CD14-positive monocyte (primary cell): ENCODE results near the gene IGF2. TPM values are rescaled to one million over a fixed set of nuclear protein-coding genes. Genes with fewer than 3 reads are reported as not detected.

Experiments
- DNase-seq, 3 donors: peaks; one replicate each; pipeline ENCODE4 v3.0.0-alpha.2; 2011 to 2022
- H2AFZ ChIP-seq: 2 replicates; pipeline ENCODE4 v1.6.0; 2012; ENCODE audit warnings: mild to moderate bottlenecking, low read depth, low read length, inconsistent platforms; ENCODE audit not compliant: insufficient read depth, poor library complexity, severe bottlenecking
- H3K27ac ChIP-seq, 2 donors: 1 replicate in 1 of 2; 2 replicates in 1 of 2; pipeline ENCODE4 v1.5.1; 2012 to 2013; ENCODE audit warnings: low read length in 2 of 2, control low read depth in 1 of 2, inconsistent platforms in 1 of 2, low read depth in 1 of 2, mild to moderate bottlenecking in 1 of 2
- H3K27me3 ChIP-seq, 2 donors: one replicate each; pipeline versions ENCODE4 v1.6.0 to v1.6.1; 2011 to 2013; ENCODE audit warnings: low read length in 2 of 2; ENCODE audit not compliant: control insufficient read depth in 2 of 2, insufficient read depth in 2 of 2
- H3K36me3 ChIP-seq, 2 donors: replicated peaks in 1 of 2; 1 replicate in 1 of 2; 2 replicates in 1 of 2; pipeline versions ENCODE4 v1.5.1 to v1.6.1; 2012 to 2013; ENCODE audit warnings: low read length in 2 of 2, control low read depth in 1 of 2, inconsistent platforms in 1 of 2, mild to moderate bottlenecking in 1 of 2; ENCODE audit not compliant: insufficient read depth in 2 of 2, control insufficient read depth in 1 of 2
- H3K4me1 ChIP-seq, 2 donors: 1 replicate in 1 of 2; 2 replicates in 1 of 2; pipeline versions ENCODE4 v1.5.1 to v1.6.1; 2012 to 2013; ENCODE audit warnings: low read length in 2 of 2, control low read depth in 1 of 2, inconsistent platforms in 1 of 2, mild to moderate bottlenecking in 1 of 2, moderate library complexity in 1 of 2; ENCODE audit not compliant: insufficient read depth in 2 of 2, control insufficient read depth in 1 of 2
- H3K4me2 ChIP-seq: replicated peaks from 2 replicates; pipeline ENCODE3; 2012; ENCODE audit warnings: low read length, moderate library complexity, mild to moderate bottlenecking; ENCODE audit not compliant: poor library complexity, severe bottlenecking; ENCODE audit errors: extremely low read depth
- H3K4me3 ChIP-seq, 3 experiments: fragments of 200-600 bp in 1 of 3; sonication (generic) in 1 of 3; replicated peaks in 1 of 3; 1 replicate in 2 of 3; 2 replicates in 1 of 3; pipeline ENCODE4 v1.5.1; 2011 to 2013; ENCODE audit warnings: low read length in 3 of 3, mild to moderate bottlenecking in 3 of 3, control low read depth in 2 of 3, low read depth in 2 of 3, inconsistent platforms in 1 of 3, moderate library complexity in 1 of 3
- H3K79me2 ChIP-seq: 2 replicates; pipeline ENCODE4 v1.6.0; 2012; ENCODE audit warnings: mild to moderate bottlenecking, control low read depth, inconsistent platforms, low read length, moderate library complexity; ENCODE audit not compliant: insufficient read depth
- H3K9ac ChIP-seq: 2 replicates; pipeline ENCODE4 v1.6.0; 2017; ENCODE audit warnings: low read length, mild to moderate bottlenecking; ENCODE audit not compliant: insufficient read depth, poor library complexity, severe bottlenecking
- H3K9me3 ChIP-seq, 2 donors: replicated peaks in 1 of 2; 1 replicate in 1 of 2; 2 replicates in 1 of 2; pipeline versions ENCODE4 v1.5.1 to v1.6.1; 2012 to 2013; ENCODE audit warnings: low read length in 2 of 2, control low read depth in 1 of 2; ENCODE audit not compliant: control insufficient read depth in 1 of 2, insufficient read depth in 1 of 2
- H4K20me1 ChIP-seq: 2 replicates; pipeline ENCODE4 v1.6.0; 2012; ENCODE audit warnings: mild to moderate bottlenecking, low read length, control low read depth, moderate library complexity; ENCODE audit not compliant: insufficient read depth
- H3K27ac Mint-ChIP-seq, 7 donors: one replicate each; pipeline ENCODE4 v1.8.0; 2020; ENCODE audit warnings: mild to moderate bottlenecking in 7 of 7, mixed read lengths in 7 of 7, moderate library complexity in 6 of 7, inconsistent platforms in 2 of 7
- H3K27me3 Mint-ChIP-seq, 3 donors: one replicate each; pipeline ENCODE4 v1.8.0; 2021 to 2022; ENCODE audit warnings: low read depth in 3 of 3, mild to moderate bottlenecking in 3 of 3, mixed read lengths in 3 of 3, moderate library complexity in 3 of 3, inconsistent platforms in 1 of 3
- H3K36me3 Mint-ChIP-seq, 2 donors: one replicate each; pipeline ENCODE4 v1.8.0; 2020; ENCODE audit warnings: mixed read lengths in 2 of 2, inconsistent platforms in 1 of 2, mild to moderate bottlenecking in 1 of 2
- H3K4me1 Mint-ChIP-seq: one replicate; pipeline ENCODE4 v1.8.0; 2020; ENCODE audit warnings: mild to moderate bottlenecking, mixed read lengths
- H3K4me3 Mint-ChIP-seq, 2 donors: one replicate each; pipeline ENCODE4 v1.8.0; 2020; ENCODE audit warnings: mild to moderate bottlenecking in 2 of 2, mixed read lengths in 2 of 2, moderate library complexity in 1 of 2
- H3K9me3 Mint-ChIP-seq, 7 donors: one replicate each; pipeline ENCODE4 v1.8.0; 2020 to 2022; ENCODE audit warnings: mixed read lengths in 7 of 7, mild to moderate bottlenecking in 6 of 7, moderate library complexity in 6 of 7, inconsistent platforms in 2 of 7
- whole genome bisulfite sequencing: methylation state at CpG from one replicate; pipeline ENCODE4 v1.1.5; 2013; ENCODE audit warnings: missing lambda C conversion rate; ENCODE audit not compliant: insufficient coverage; 5-methylcytosine and 5-hydroxymethylcytosine counted together
- intact Hi-C, 2 donors: fragments of 100-400 bp; cut with micrococcal nuclease; formaldehyde crosslinking; loops; one replicate each; pipeline versions ENCODE4 v1.15.0 to v1.15.1; 2023
- polyA plus RNA-seq, 3 donors: library from polyadenylated mRNA; depleted of rRNA in 1 of 3; unstranded in 2 of 3; stranded (reverse) in 1 of 3; fragments of 300-500 nt in 2 of 3; fragments of >200 nt in 1 of 3; fragmentation: Illumina TruSeq in 2 of 3; gene quantifications; 1 replicate in 2 of 3; 2 replicates in 1 of 3; pipeline ENCODE4 v1.2.3, GENCODE V29; 2012 to 2021
- TF ChIP-seq, protein P1 (sequence below): fragments of 200-600 bp; IDR thresholded peaks from one replicate; pipeline ENCODE4 v1.8.0; 2022; ENCODE audit warnings: antibody characterized with exemption, mild to moderate bottlenecking

The IGF2 gene
- polyA plus RNA-seq, 3 donors: not detected

DNA sequence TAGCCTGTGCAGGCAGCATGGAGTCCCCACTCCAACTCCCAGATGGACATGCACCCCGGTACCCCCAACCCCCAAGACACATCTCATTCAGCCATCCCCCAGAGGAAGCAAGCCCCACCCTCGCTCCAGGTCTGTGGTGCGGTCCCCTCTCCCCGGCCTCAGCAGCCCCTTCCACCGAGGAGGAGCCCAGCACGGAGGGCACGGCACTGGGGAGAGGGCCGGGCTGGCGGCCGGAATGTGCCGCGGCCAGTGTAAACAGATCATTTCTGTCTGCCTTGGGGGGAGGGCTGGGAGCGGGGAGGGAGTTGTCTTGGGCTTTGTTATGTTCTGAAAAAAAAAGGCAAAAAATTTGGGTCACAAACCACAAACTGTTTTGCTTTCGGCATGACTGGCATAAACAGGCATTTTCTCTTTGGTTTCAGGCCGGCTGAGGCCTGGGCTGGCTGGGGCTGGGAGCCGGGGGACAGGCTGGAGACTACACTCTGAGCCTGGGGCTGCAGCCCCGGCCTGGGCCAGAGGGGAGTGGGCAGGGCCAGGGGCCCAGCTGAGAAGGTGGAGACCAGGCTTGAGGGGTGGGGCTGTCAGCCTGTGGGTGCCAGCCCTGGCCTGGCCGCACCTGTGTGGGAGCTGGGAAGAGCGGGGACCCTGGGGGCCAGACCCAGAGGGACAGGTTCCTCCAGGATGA is 16.8 kb downstream of the IGF2 start:
- no peak overlapping the region for H3K4me2 ChIP-seq
- H3K9me3 ChIP-seq: no peaks in the 10 kb centered on the region
- H2AFZ ChIP-seq: no peak overlapping the region
- H3K9ac ChIP-seq: no peak overlapping the region
- Mint-ChIP-seq H3K4me3 (no peak overlapping the region), H3K4me1 (no peaks in the 10 kb centered on the region), H3K36me3 (no peaks in the 10 kb centered on the region), H3K9me3 (peaks cover under 1 to 7% (median 3%) of the 10 kb centered on the region in 7 donors), H3K27me3 (peaks cover 11 to 23% (median 17%) of the 10 kb centered on the region in 3 donors), H3K27ac (no peak overlapping the region)
- no peaks in the 10 kb centered on the region for H3K4me1 ChIP-seq
- H3K27me3 ChIP-seq: no peaks in the 10 kb centered on the region
- no peaks in the 10 kb centered on the region for H3K36me3 ChIP-seq
- 62% methylated on average over 19 of the region's 19 CpGs for WGBS
- no peak overlapping the region for H3K27ac ChIP-seq
- H4K20me1 ChIP-seq: no peaks in the 10 kb centered on the region
- TF ChIP-seq, protein P1, sequence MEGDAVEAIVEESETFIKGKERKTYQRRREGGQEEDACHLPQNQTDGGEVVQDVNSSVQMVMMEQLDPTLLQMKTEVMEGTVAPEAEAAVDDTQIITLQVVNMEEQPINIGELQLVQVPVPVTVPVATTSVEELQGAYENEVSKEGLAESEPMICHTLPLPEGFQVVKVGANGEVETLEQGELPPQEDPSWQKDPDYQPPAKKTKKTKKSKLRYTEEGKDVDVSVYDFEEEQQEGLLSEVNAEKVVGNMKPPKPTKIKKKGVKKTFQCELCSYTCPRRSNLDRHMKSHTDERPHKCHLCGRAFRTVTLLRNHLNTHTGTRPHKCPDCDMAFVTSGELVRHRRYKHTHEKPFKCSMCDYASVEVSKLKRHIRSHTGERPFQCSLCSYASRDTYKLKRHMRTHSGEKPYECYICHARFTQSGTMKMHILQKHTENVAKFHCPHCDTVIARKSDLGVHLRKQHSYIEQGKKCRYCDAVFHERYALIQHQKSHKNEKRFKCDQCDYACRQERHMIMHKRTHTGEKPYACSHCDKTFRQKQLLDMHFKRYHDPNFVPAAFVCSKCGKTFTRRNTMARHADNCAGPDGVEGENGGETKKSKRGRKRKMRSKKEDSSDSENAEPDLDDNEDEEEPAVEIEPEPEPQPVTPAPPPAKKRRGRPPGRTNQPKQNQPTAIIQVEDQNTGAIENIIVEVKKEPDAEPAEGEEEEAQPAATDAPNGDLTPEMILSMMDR: no peak
- no peak overlapping the region for H3K4me3 ChIP-seq
- intact Hi-C loops: no loop called here
- no peak for DNase-seq
- H3K79me2 ChIP-seq: no peaks in the 10 kb centered on the region

DNA sequence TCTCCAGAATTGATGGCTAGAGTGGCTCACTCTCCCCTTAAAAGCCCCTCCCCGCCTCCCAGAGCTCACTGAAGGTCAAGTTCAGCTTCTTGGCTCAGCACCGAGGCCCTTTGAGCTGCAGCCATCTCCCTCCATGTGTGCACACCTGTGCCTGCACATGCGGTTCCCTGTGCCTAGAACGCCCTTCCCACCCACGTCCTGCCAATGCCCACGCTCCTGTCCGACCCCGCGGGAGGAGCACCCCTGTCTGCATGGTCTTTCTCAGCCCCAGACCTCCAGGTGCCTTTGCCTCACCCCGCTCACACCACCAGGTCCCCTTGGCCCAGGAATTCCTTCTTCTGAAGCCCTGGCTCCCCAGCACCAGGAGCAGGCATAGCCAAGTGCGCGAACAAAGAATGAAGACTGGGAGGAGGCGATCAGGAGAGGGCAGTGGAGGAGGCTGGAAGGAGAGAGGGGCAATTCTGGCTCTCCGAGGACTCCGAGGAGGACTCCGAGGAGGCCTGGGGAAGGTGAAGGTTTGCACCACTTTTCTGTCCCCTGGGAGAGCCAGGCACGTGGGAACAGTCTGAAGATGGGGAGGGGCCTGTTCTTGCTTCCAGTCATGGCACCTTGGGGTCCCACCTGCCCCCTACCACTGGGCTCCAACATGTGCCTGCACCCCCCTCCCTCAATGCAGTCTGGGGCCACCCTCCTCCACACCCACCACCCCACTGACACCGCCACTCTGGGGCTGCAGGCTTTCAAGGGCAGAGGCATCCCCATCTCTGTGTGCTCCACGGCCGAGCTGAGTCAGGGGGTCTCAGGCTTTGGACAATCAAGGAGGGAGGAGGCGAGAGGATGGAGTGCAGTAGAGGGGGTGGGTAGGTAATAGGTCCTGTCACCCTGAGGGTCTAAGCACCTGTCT is 17.7 kb downstream of the IGF2 start:
- no peak for DNase-seq
- peaks cover 6 to 16% (median 11%) of the 10 kb centered on the region in 7 donors for H3K9me3 Mint-ChIP-seq
- no peaks in the 10 kb centered on the region for H3K36me3 Mint-ChIP-seq
- Histone ChIP-seq H3K4me3 (no peak overlapping the region), H3K9ac (no peak overlapping the region), H3K36me3 (no peaks in the 10 kb centered on the region), H4K20me1 (no peaks in the 10 kb centered on the region), H3K4me1 (no peaks in the 10 kb centered on the region), H3K27me3 (peaks cover 0 to 2% of the 10 kb centered on the region in 2 donors), H3K79me2 (no peaks in the 10 kb centered on the region), H3K9me3 (peaks cover 3 to 4% of the 10 kb centered on the region in 2 donors), H3K4me2 (no peak overlapping the region), H2AFZ (no peak overlapping the region), H3K27ac (no peak overlapping the region)
- no peak overlapping the region for H3K4me3 Mint-ChIP-seq
- intact Hi-C loops: no loop called here
- TF ChIP-seq, protein P1: no peak
- 94% methylated on average over 19 of the region's 21 CpGs for WGBS
- peaks cover 16 to 24% (median 18%) of the 10 kb centered on the region in 3 donors for H3K27me3 Mint-ChIP-seq
- H3K27ac Mint-ChIP-seq: peak overlapping the region in 1 of 7 donors; percentile 64
- no peaks in the 10 kb centered on the region for H3K4me1 Mint-ChIP-seq
